Measurements from ENCODE around the gene SH3PXD2B.
A peak's percentile ranks its signal among the peaks of the same experiment; 100 is the strongest.

Gene SH3PXD2B

DNA sequence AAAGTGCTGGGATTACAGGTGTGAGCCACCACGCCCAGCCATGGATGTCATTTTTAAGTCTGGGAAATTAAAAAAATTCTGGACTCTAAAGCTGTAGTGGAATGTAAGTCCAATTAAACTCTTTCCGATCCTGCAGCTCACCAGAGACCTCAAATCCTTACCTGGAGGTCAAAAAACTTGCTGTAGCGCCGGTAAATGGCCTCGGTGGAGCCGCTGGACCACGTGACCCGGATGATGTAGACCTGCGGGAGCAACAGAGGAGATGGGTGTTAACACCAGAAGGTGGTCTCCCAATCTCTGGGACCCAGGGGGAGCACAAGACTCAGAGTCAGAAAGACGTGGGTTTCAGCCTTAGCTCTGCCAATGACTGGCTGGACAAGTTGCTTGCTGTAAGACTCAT is 32.1 kb downstream of the SH3PXD2B start:
- H3K27ac ChIP-seq = no peak overlapping the region
- no peak for TF ChIP-seq ZFX (IDR thresholded peaks at IDR 0.05; ENCODE audit: borderline replicate concordance)
- TF ChIP-seq, protein P1, sequence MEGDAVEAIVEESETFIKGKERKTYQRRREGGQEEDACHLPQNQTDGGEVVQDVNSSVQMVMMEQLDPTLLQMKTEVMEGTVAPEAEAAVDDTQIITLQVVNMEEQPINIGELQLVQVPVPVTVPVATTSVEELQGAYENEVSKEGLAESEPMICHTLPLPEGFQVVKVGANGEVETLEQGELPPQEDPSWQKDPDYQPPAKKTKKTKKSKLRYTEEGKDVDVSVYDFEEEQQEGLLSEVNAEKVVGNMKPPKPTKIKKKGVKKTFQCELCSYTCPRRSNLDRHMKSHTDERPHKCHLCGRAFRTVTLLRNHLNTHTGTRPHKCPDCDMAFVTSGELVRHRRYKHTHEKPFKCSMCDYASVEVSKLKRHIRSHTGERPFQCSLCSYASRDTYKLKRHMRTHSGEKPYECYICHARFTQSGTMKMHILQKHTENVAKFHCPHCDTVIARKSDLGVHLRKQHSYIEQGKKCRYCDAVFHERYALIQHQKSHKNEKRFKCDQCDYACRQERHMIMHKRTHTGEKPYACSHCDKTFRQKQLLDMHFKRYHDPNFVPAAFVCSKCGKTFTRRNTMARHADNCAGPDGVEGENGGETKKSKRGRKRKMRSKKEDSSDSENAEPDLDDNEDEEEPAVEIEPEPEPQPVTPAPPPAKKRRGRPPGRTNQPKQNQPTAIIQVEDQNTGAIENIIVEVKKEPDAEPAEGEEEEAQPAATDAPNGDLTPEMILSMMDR (IDR thresholded peaks at IDR 0.05) = no peak

DNA sequence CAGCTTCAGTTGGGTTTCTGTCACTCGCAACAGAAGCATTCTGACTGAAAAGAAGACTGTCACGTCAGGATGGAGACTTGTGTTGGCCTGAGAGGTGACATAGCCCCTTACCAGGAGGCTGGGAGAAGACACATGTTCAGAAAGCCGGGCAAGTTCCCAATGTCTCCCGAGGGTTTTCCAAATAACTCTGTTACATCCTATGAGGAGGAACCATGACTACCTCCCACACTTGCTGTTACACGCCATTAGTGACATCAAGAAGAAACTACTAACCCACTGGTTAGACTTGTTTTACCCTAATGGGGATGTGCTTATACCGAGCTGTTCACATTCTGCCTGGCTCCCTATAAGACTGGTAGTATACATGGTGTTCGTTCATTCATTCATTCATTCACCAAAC is 33.3 kb downstream of the SH3PXD2B start:
- peak overlapping the region; percentile 48 for H3K27ac ChIP-seq
- TF ChIP-seq ZFX (IDR thresholded peaks at IDR 0.05; ENCODE audit: borderline replicate concordance) = no peak
- TF ChIP-seq, protein P1 (IDR thresholded peaks at IDR 0.05) = no peak

DNA sequence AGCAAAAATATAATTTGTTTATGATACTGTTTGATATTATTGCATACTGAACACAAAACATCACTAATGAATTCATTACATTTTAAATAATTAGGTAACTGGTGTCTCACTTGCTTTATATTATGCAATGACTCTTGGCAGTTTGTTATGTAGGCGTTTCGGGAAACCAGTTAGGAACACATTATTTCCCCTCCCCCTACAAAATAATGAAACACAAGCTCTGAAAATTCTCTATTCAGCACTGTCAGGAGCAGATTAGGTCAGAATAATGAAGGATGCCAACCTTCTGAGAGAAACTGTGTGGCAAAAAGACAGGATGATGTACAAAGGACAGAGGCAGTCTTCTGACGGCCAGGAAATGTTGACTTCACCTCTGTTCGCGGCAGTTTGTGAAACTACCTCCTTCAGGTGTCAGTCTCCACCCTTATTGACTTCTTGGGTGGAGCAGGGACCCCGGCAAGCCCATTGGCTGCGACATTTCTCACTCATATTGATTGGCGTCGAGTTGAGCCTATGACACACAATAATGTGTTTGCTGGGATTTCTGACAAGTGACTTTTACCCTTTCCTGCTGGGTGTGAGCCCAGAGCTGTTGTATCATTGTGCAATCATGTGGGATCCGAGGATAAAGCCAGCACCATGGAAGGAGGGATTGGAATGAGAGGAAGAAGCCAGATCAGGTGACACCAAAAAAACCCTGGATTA is 33.9 kb downstream of the SH3PXD2B start:
- peak overlapping the region; percentile 48 for H3K27ac ChIP-seq
- TF ChIP-seq, protein P1 (IDR thresholded peaks at IDR 0.05) = no peak

DNA sequence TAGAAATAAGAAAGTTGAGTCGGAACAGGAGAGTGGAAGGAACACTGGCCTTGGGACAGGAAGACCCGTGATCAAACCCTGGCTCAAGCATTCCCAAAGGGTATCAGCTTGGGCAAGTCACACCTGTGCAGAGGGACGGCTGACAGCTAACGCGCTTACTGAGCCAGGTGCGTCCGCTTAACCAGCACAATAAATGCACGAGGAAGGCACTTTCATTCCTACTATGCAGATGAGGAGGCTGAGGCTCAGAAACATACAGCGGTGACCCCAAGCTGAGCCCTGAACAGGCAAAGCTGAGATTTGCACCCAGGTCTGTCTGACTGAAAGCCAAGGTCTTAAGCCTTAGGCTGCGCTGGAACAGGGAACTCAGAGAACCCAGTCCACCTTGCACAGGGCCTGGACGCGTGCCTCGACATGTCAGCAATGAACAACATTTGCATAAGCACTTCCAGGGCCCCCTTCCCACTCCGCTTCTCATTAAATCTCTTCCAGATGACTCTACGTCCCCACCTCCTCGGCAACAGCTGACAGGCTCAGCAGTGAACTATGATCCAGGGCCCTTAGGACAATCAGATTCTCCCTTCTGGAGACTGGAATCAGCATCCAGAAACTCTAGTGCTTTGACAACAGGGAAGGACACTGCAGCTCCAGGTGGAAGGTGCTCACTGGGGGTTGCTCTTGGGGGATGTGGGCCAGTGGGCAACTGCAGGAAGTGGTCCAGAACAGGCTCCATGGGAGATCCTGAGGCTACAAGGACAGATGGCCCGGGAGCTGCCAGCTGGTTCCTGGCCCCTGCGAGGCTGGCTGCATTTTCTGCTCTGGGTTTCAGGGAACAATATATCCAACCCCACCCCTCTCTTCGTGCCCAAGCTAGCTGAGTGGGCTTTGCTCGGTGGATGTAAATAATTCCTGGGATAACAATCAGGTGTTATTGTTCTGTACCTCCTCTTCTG is 35.2 kb downstream of the SH3PXD2B start:
- TF ChIP-seq, protein P1 (IDR thresholded peaks at IDR 0.05) = no peak
- TF ChIP-seq ZFX (IDR thresholded peaks at IDR 0.05; ENCODE audit: borderline replicate concordance) = no peak
- H3K27ac ChIP-seq = no peak overlapping the region

DNA sequence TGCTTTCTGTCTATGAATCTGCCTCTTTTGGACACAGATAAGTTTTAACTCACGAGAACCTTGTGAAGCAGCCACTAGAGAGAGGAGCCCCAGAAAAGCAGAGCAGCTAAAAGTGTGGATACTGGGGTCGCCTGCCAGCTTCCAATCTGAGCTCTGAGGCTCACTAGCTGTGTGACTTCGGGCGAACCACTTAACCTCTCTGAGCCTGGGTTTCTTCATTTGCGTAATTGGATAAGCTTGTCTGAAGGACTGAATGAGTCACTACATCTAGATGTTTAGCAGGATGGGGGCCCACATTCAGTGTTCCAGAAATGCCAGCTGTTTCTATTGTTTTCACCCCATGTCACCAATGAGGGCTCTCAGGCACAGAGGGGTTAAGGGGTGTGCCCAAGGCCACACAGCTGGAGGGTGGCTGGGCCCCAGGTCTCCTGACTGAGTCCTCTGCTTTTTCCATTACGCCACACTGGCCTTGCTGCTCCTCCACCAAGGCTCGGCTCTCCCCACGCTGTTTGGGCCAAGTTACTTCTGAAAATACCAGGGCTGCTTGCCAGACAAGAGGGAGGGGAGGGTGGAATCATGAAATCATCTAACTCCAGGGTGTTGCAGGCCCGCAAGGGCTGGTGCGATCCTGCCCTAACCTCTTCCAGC is 36.2 kb downstream of the SH3PXD2B start:
- TF ChIP-seq, protein P1 (IDR thresholded peaks at IDR 0.05) = no peak
- no peak for TF ChIP-seq ZFX (IDR thresholded peaks at IDR 0.05; ENCODE audit: borderline replicate concordance)
- no peak overlapping the region for H3K27ac ChIP-seq

DNA sequence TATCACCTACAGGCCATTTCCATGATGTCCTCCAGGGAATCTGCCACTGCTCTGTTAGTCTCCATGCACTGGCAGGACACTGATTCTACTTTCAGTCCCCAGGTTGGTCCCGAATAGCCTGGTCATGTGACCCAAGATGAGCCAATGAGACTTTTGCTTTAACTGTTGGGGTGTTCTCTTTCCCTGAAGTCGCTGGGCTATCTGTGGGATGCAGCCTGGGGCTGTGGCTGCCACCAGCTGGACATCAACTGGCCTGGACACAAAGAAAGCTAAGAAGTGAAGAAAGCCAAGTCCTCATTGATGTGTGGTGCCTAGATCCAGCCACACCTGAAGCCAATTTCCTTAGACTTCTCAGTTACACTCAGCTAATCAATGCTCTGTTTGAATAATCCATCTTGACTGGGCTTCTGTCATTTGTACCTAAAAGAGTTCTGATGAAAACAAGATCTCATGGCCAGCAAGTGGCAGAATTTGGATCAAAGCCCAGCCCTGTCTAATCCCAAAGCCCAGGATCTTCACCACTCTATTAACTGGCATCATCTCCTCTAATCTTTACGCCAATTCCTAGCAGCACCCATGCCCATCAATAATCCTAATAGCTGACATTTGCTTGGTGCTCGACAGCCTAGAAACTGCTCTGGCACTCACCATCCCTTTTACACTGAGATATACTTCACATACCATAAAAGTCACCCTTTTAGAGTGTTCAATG is 37.0 kb downstream of the SH3PXD2B start:
- TF ChIP-seq, protein P1 (IDR thresholded peaks at IDR 0.05) = no peak
- no peak overlapping the region for H3K27ac ChIP-seq

Data from 22Rv1 (cell line).